ENCODE measurements around the gene UBR7.

The UBR7 gene

GRCh38 chr14:93263416-93263815 lies 56.4 kb downstream of the UBR7 start:
- DNase-seq: no peak

DNA sequence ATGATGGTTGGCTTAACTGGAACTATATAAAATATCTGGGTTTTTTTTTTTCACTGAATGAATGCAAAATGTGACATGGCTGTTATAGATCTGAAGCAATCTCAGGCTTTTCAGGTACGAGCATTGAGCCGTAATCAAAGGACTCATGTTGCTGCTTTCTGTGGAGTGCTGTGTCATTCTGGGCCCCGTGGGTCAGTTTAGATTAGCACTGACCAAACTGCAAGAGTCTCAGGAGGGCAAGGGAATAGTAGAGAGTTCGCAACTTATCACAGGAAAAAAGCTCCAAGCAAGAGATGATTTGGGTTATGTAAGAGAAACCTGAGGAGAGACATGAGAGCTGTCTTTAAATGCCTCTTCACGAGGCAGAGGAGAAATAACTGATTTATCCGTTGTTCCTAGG lies 59.1 kb downstream of the UBR7 start:
- no peak for DNase-seq

- no peak for DNase-seq
Observed at GRCh38 chr14:93267149-93267711, 60.2 kb downstream of the UBR7 start.

DNA sequence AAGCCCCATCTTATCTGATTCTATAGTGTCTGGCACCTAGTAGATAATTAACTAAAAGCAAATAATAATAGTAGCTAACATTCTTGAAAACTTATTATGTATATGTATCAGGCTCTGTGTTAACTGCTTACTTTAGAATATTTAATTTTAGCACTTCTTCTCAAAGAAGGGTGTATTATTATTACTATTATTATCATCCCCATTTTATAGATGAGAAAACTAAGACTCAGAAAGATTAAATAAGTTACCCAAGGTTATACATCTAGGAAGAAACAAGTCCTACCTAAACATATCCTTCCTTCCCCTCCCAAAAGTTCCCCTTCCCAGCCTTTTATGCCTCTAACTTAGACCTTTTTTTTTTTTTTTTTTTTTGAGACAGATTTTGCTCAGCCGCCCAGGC lies 61.4 kb downstream of the UBR7 start:
- no peak for DNase-seq

- DNase-seq: no peak
Observed at GRCh38 chr14:93269341-93270068, 62.4 kb downstream of the UBR7 start.

GRCh38 chr14:93271111-93271510 lies 64.1 kb downstream of the UBR7 start:
- DNase-seq: no peak

DNA sequence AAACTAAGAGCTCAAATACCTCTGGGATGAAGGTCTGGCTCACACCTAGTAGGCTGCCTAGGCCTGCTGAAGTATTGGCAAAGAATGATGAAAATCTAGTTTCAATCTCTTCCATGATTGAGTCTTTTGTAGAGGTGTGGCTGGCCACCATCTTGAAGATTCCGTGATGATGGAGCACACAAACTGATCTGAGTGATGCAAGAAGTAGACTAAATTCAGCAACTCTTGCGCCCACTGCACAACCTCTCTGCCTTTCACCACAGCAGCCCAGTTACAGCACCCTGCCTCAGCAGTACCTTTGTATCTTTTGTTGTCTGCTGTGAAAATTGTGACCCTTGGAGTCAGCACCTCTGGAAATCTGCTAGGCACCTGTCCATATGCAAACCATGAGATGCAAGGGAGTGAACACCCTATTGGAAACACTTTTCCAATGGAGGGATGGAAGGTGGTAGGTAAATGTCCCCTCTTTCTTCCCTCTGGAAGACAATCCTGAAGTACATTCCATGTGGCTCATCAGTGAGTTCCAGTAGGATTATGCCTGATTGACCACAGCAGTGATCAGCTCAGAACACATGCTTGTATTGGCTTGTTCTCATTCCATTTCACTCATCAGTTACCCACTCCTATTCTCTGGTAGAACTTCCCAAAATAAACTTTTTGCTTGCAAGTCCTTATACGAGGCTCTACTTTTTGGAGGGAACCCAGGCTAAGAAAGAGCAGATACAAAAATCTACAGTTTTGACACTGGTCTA lies 67.2 kb downstream of the UBR7 start:
- DNase-seq: no peak

- no peak for DNase-seq
Observed at GRCh38 chr14:93276031-93276716, 69.1 kb downstream of the UBR7 start.

Measured in retina (tissue), 1 donor.